GM23338 (cell line): ENCODE measurements around the gene HCFC2. TPM values are rescaled to one million over a fixed set of nuclear protein-coding genes. Genes with fewer than 3 reads are reported as not detected.

ENCODE experiments used
- ATAC-seq: fragments of 200-7000 bp; cut with Tn5 transposase; 3 replicates; pipeline ENCODE4 v1.9.1; 2020
- DNase-seq: peaks from one replicate; pipeline ENCODE4 v3.0.0-alpha.2; 2015; ENCODE audit warnings: low spot score
- H2AFZ ChIP-seq: fragments of 200-600 bp; sonication (generic); 2 replicates; pipeline ENCODE4 v1.8.0; 2016; ENCODE audit warnings: antibody characterized with exemption, mild to moderate bottlenecking, moderate library complexity
- H3F3A ChIP-seq: fragments of 200-600 bp; sonication (generic); replicated peaks from 2 replicates; pipeline ENCODE4 v1.8.0; 2017; ENCODE audit warnings: antibody characterized with exemption, mixed run types, low read depth
- H3K27ac ChIP-seq: fragments of 200-600 bp; sonication (generic); 2 replicates; pipeline ENCODE4 v1.6.1; 2016; ENCODE audit warnings: low read depth
- H3K27me3 ChIP-seq: fragments of 200-600 bp; sonication (generic); 2 replicates; pipeline ENCODE4 v1.8.0; 2016; ENCODE audit warnings: mild to moderate bottlenecking, mixed run types, moderate library complexity; ENCODE audit not compliant: insufficient read depth
- H3K36me3 ChIP-seq: fragments of 200-600 bp; sonication (generic); 2 replicates; pipeline ENCODE4 v1.8.0; 2016; ENCODE audit warnings: mild to moderate bottlenecking; ENCODE audit not compliant: insufficient read depth
- H3K4me1 ChIP-seq: fragments of 200-600 bp; sonication (generic); 2 replicates; pipeline ENCODE4 v1.8.0; 2016; ENCODE audit warnings: mild to moderate bottlenecking, moderate library complexity; ENCODE audit not compliant: insufficient read depth
- H3K4me2 ChIP-seq: fragments of 200-600 bp; sonication (generic); 2 replicates; pipeline ENCODE4 v1.7.1; 2017; ENCODE audit warnings: mixed run types
- H3K4me3 ChIP-seq: fragments of 200-600 bp; sonication (generic); 2 replicates; pipeline ENCODE4 v1.6.1; 2016; ENCODE audit warnings: mixed run types
- H3K79me2 ChIP-seq: fragments of 200-600 bp; sonication (generic); replicated peaks from 2 replicates; pipeline ENCODE4 v1.8.0; 2017; ENCODE audit warnings: mild to moderate bottlenecking; ENCODE audit not compliant: insufficient read depth
- H3K9me2 ChIP-seq: fragments of 200-600 bp; sonication (generic); 2 replicates; pipeline ENCODE4 v1.8.0; 2017; ENCODE audit not compliant: insufficient read depth
- H4K20me1 ChIP-seq: fragments of 200-600 bp; sonication (generic); replicated peaks from 2 replicates; pipeline ENCODE4 v1.8.0; 2017; ENCODE audit warnings: mild to moderate bottlenecking; ENCODE audit not compliant: insufficient read depth
- H3K27ac Mint-ChIP-seq: 2 replicates; pipeline ENCODE4 v1.8.0; 2020; ENCODE audit warnings: inconsistent platforms, mild to moderate bottlenecking, moderate library complexity, mixed read lengths
- H3K27me3 Mint-ChIP-seq: 3 replicates; pipeline ENCODE4 v1.8.0; 2022; ENCODE audit warnings: low read depth, mild to moderate bottlenecking, moderate library complexity, mixed read lengths, inconsistent platforms; ENCODE audit not compliant: insufficient read depth, poor library complexity
- H3K36me3 Mint-ChIP-seq: 3 replicates; pipeline ENCODE4 v1.8.0; 2021; ENCODE audit warnings: low read depth, mild to moderate bottlenecking, inconsistent platforms, moderate library complexity, mixed read lengths
- H3K4me1 Mint-ChIP-seq: 3 replicates; pipeline ENCODE4 v1.8.0; 2020; ENCODE audit warnings: mild to moderate bottlenecking, inconsistent platforms, mixed read lengths
- H3K4me3 Mint-ChIP-seq: 3 replicates; pipeline ENCODE4 v1.8.0; 2021; ENCODE audit warnings: moderate library complexity, mild to moderate bottlenecking, inconsistent platforms, mixed read lengths
- H3K9me3 Mint-ChIP-seq: 3 replicates; pipeline ENCODE4 v1.8.0; 2020; ENCODE audit warnings: moderate library complexity, mild to moderate bottlenecking, inconsistent platforms, mixed read lengths
- CREB1 ChIP-seq: fragments of 250-450 bp; sonication (Bioruptor Pico); IDR thresholded peaks from 2 replicates; pipeline ENCODE4 v1.5.0; 2020; ENCODE audit warnings: low read depth, mild to moderate bottlenecking, moderate library complexity
- CTCF ChIP-seq, 2 experiments: fragments of 200-600 bp in 1 of 2; sonication (generic) in 1 of 2; conservative IDR thresholded peaks; 2 replicates each; pipeline versions ENCODE4 v1.5.1 to v1.6.1; 2016 to 2017; ENCODE audit warnings: antibody characterized with exemption in 2 of 2, low read depth in 2 of 2, mild to moderate bottlenecking in 2 of 2, moderate library complexity in 1 of 2
- ETS1 ChIP-seq: IDR thresholded peaks from 2 replicates; pipeline ENCODE4 v1.6.1; 2016; ENCODE audit warnings: antibody characterized with exemption
- EZH2 ChIP-seq: fragments of 200-600 bp; sonication (generic); IDR thresholded peaks from one replicate; pipeline ENCODE4 v1.8.0; 2017; ENCODE audit warnings: antibody characterized with exemption, mild to moderate bottlenecking, low read depth; ENCODE audit not compliant: unreplicated experiment
- EZH2phosphoT487 ChIP-seq: fragments of 200-600 bp; sonication (generic); IDR thresholded peaks from one replicate; pipeline ENCODE4 v1.8.1; 2018; ENCODE audit warnings: antibody characterized with exemption; ENCODE audit not compliant: unreplicated experiment
- JUNB ChIP-seq: IDR thresholded peaks from one replicate; pipeline ENCODE4 v1.6.1; 2016; ENCODE audit warnings: antibody characterized with exemption; ENCODE audit not compliant: unreplicated experiment
- NANOG ChIP-seq: IDR thresholded peaks from 2 replicates; pipeline ENCODE4 v1.6.1; 2016; ENCODE audit warnings: antibody characterized with exemption, borderline replicate concordance
- POLR2AphosphoS5 ChIP-seq: IDR thresholded peaks from 2 replicates; pipeline ENCODE4 v1.6.1; 2016; ENCODE audit warnings: antibody characterized with exemption, low read depth
- REST ChIP-seq: IDR thresholded peaks from one replicate; pipeline ENCODE4 v1.6.1; 2018; ENCODE audit warnings: antibody characterized with exemption; ENCODE audit not compliant: unreplicated experiment
- STAT1 ChIP-seq: IDR thresholded peaks from one replicate; pipeline ENCODE4 v1.6.1; 2016; ENCODE audit warnings: antibody characterized with exemption; ENCODE audit not compliant: unreplicated experiment
- ZNF114 ChIP-seq: fragments of 250-450 bp; sonication (Bioruptor Pico); IDR thresholded peaks from 2 replicates; pipeline ENCODE4 v1.5.0; 2020; ENCODE audit warnings: mild to moderate bottlenecking, moderate library complexity
- ZNF331 ChIP-seq: fragments of 250-450 bp; sonication (Bioruptor Pico); IDR thresholded peaks from 2 replicates; pipeline ENCODE4 v1.5.0; 2020; ENCODE audit warnings: low read depth, mild to moderate bottlenecking, moderate library complexity
- ZNF462 ChIP-seq: fragments of 250-450 bp; sonication (Bioruptor Pico); IDR thresholded peaks from 2 replicates; pipeline ENCODE4 v1.5.0; 2020; ENCODE audit warnings: mild to moderate bottlenecking, moderate library complexity
- polyA plus RNA-seq: library from polyadenylated mRNA; unstranded; fragments of >200 nt; fragmentation: Nextera tagmentation; extraction: Ambion mirVana; gene quantifications from 2 replicates; pipeline ENCODE4 v1.2.1, GENCODE V29; 2016
- total RNA-seq: library from RNA; depleted of rRNA; stranded (reverse); fragments of >200 nt; shearing (Covaris generic); gene quantifications from 2 replicates; pipeline ENCODE4 v1.2.3, GENCODE V29; 2014

HCFC2 gene
- total and polyA plus RNA-seq, 2 experiments from 2014 or later = 1.9 to 2.5 TPM

GRCh38 chr12:104023710-104024109 is 40.6 kb upstream of the HCFC2 start:
- Histone ChIP-seq H3K36me3 (no peaks in the 10 kb centered on the region), H2AFZ (no peak overlapping the region), H3K79me2 (no peaks in the 10 kb centered on the region), H3F3A (no peaks in the 10 kb centered on the region), H3K9me2 (no peaks in the 10 kb centered on the region), H4K20me1 (no peaks in the 10 kb centered on the region), H3K27ac (no peak overlapping the region), H3K27me3 (no peaks in the 10 kb centered on the region), H3K4me3 (no peak overlapping the region), H3K4me2 (no peak overlapping the region), H3K4me1 (no peaks in the 10 kb centered on the region)
- H3K27me3 Mint-ChIP-seq = peaks cover 2% of the 10 kb centered on the region
- H3K4me3 Mint-ChIP-seq = no peak overlapping the region
- TF ChIP-seq REST = no peak
- TF ChIP-seq EZH2phosphoT487 = no peak
- no peak for TF ChIP-seq NANOG
- no peak for TF ChIP-seq STAT1
- no peak for TF ChIP-seq EZH2
- no peak for TF ChIP-seq JUNB
- TF ChIP-seq ZNF462 (CRISPR knock-in tag) = no peak
- no peak for TF ChIP-seq POLR2AphosphoS5
- TF ChIP-seq ZNF114 (CRISPR knock-in tag) = no peak
- TF ChIP-seq ZNF331 (CRISPR knock-in tag) = no peak
- no peak for TF ChIP-seq CREB1 (CRISPR knock-in tag)
- no peak for TF ChIP-seq CTCF (conservative IDR thresholded peaks at IDR 0.05; ENCODE audit: low read depth in 2 of 2)
- no peak for TF ChIP-seq ETS1
- ATAC-seq (no peak), DNase-seq (no peak)
- peaks cover 18% of the 10 kb centered on the region for H3K9me3 Mint-ChIP-seq
- H3K4me1 Mint-ChIP-seq = no peaks in the 10 kb centered on the region
- no peaks in the 10 kb centered on the region; the same call in 2 of the 3 replicates for H3K36me3 Mint-ChIP-seq
- H3K27ac Mint-ChIP-seq = no peak overlapping the region
